GM19468 (cell line): ENCODE results near the gene CAMTA1.
"Not testable (repeated sequence)": the region's sequence is repeated elsewhere in the genome, so short reads cannot be mapped to it uniquely, and the experiment has no call there.

Experiments used
- ATAC-seq: cut with Tn5 transposase; IDR thresholded peaks from one replicate; pipeline ENCODE4 v1.9.1; 2021; ENCODE audit warnings: mild to moderate bottlenecking, moderate library complexity, moderate number of reproducible peaks; ENCODE audit not compliant: unreplicated experiment; ENCODE audit errors: extremely low read depth

The CAMTA1 gene

DNA sequence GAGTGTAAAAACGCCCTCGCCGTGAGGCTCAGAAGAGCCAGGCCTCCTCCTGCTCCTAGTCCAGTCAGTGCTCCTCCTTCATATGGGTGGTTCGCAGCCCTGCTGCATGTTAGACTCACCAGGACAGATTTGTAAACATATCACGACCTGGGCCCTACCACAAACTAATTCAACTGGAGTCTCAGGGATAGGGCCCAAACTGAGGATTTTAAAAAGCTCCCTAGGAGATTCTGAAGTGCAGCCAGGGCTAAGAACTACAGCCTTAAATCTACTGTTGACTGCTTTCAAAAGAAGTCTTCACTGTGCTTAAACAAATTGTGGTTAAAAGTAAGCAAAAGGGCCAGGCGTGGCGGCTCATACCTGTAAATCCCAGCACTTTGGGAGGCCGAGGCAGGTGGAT is 57.0 kb downstream of the CAMTA1 start:
- no peak for ATAC-seq

DNA sequence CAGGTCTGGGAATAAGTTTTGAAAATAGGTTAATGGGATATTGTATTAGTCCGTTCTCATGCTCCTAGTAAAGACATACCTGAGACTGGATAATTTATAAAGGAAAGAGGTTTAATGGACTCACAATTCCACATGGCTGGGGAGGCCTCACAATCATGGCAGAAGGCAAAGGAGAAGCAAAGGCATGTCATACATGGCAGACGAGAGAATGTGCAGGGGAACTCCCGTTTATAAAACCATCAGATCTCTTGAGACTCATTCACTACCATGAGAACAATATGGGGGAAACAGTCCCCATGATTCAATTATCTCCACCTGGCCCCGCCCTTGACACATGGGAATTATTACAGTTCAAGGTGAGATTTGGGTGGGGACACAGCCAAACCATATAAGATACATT is 60.5 kb downstream of the CAMTA1 start:
- ATAC-seq: not testable (repeated sequence)

DNA sequence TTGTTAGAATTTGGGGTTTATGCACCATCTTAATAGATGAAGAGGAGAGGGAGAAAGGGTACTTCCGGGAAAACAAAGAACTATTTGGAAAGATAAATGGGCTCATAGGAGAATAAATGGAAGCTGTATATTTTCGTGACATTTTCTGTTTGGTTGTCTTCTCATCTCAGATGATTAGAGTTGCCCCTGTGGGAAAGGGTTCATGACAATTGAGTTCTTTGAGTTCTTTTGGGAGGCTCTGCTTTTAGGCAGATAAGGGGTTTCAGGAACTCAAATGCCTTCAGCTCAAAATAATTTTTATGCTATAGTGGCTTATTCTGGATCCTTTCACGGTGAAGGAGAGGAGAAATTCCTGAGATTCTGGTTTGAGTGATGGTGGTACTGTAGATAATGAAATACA is 63.6 kb downstream of the CAMTA1 start:
- ATAC-seq: no peak

DNA sequence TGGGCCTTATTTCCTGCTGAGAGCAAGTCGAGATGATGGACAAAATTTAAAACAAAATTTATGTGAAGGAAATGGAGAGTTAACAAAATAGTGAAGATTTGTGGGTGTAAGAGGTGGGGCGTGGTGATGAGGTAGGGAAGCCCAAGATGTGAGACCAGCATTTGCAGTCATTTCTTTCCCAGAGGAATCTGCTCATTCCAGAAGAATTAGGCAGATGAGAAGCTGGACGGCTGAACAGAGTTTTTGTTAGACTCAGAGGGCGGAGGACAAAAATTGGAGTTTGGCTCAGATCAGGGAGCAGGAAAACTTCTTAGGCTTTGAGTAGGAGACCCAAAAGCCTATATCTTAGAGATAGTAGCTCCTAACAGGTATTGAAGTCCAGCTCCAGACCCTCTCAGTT is 65.3 kb downstream of the CAMTA1 start:
- ATAC-seq: no peak

DNA sequence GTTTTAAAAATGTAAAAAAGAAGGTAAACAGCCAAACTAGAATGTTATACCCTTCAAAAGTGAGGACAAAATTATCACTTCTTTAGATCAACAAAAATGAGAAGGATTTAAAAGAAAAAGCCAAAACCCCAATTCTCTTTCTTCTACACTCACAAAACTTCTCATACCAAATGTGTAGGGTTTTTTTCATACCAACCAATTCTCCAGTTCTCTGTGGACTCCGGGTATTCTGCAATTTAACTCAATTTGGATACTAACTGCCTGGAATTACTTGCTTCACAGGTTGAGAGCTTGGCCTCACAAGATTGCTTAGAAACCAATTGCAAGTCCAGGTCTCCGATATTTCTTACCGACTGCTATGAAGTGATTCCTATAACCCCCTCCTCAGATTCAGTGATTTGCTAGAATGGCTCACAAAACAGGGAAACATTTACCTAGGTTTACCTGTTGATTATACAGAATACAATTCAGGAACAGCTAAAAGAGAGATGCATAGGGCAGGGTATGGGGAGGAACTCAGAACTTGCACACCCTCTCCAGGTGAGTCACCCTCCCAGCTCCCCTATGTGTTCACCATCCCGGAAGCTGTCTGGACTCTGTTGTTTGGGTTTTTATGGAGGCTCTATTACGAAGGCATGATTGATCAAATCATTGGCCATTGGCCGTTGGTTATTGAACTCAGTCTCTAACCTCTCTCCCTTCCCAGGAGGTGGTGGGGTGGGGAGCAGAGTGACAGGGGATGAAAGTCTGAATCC is 67.1 kb downstream of the CAMTA1 start:
- no peak for ATAC-seq

DNA sequence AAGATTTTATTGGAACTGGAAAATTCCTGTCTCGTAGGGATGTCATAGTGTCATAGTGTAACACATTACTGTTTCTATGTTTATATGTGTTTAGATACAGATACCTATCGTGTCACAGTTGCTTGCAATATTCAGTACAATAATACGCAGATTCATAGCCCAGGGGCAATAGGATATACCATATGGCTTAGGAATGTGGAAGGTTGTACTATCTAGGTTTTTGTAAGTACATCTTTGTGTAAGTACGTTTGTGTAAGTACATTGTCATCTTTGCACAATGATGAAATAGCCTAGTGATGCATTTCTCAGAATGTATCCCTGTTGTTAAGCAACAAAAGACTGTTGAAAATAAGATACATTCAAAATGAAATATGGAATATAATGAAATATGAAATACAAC is 68.9 kb downstream of the CAMTA1 start:
- no peak for ATAC-seq

DNA sequence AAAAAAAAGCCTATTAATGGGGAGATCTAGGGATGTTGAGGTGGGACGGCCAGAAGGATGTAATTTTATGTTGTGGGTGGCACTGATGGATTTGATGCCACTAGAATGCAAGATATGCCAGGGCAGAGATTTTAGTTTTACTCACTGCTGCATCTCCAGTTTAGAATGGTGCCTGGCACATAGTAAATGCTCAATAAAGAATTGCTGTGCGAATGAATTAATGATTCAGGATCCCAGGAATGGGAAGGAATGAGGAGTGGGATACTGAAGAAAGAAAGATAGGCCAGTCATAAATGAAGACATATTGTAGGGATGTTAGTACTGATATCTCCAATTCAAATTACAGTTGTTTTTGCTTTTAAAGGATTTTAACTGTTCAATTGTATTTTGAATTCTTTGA is 72.6 kb downstream of the CAMTA1 start:
- ATAC-seq: no peak

DNA sequence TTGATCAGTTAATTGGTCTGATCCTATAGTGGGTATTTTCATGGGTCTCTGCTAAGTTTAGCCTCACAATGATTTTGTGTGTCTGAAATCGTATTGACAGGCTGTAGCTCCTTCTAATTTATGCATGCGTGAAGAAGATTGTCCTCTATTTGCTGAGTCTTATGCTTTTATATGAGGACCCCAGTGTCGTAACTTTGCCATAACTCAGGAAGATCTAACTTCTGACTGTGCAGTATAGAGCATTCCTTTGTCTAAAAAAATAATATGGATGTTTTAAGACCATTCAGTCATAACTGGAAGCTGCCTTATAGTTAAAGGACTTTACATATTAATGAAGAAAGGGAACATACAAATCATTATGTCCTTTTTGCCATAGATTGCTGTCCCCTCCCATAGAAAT is 73.3 kb downstream of the CAMTA1 start:
- ATAC-seq: no peak

DNA sequence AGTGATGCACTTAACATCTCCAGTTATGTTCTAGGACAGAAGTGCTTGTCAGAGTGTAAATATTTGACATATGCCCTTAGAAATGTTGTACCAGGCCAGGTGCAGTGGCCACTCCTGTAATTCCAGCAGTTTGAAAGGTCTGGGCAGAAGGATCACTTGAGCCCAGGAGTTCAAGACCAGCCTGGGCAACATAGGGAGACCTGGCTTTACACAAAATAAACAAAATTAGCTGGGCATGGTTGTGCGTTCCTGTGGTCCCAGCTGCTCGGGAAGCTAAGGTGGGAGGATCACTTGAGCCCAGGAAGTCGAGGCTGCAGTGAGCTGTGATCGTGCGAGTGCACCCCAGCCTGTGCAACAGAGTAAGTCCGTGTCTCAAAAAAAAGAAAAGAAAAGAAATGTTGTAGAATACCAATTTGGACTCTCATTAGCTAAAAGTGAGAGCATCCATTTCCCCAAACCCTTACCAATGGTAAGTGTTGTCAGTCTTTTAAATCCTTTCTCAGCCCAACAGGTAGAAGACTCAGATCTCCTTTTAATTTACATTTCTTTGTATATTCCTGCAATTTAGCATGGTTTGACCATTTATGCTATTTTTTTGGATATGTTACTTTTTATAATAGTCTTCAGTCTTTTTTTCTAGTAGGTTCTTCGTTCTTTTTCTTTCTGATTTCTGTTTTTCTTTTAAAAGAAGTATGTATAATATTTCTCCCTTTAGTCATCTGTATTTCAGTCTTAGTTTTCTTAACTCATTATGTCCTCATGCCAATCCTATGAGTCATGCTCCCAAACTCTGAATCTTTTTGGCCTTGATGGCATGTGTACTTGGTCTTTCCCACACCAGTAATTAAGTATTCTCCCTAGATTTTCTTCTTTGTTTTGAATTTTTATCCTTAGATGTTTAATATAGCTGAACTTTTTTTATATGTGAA is 74.4 kb downstream of the CAMTA1 start:
- no peak for ATAC-seq

DNA sequence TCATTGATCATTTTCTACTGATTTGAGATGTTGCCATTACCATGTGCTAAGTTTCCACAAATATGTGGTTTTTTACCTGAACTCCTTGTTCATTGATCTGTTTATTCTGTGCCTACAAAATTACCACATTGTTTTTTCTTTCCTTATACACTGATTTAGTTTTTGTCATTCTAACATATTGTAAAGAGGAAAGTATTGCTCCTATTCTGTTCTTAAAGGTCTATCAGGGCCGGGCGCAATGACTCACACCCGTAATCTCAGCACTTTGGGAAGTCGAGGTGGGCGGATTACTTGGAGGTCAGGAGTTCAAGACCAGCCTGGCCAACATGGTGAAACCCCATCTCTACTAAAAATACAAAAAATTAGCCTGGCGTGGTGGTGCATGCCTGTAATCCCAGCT is 75.1 kb downstream of the CAMTA1 start:
- no peak for ATAC-seq

DNA sequence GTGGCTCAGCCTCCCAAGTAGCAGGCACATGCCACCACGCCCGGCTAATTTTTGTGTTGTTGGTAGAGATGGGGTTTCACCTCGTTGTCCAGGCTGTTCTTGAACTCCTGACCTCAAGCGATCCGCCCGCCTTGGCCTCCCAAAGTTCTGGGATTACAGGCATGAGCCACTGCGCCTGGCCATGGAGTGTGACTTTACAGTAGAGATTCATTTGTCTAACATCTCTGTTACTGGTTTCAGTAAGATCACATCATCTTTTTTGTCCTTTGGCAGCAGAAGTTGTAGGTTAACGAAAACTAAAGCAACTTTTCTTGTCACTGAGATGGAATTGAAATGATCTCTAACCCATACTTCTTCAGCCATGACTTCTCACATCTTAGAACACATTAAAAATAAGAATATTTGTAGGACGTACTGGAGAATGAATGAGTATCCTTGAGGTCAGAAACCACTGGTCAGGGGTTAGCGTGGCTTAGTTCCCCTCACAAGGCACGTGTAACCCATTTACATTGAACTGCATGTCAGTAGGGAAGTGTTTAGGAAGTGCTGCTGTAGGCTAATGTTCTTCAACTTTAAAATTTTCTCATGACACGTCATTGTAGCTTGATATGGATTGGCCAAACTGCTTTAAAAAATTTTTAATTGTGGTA is 75.9 kb downstream of the CAMTA1 start:
- ATAC-seq: peak; percentile 5

DNA sequence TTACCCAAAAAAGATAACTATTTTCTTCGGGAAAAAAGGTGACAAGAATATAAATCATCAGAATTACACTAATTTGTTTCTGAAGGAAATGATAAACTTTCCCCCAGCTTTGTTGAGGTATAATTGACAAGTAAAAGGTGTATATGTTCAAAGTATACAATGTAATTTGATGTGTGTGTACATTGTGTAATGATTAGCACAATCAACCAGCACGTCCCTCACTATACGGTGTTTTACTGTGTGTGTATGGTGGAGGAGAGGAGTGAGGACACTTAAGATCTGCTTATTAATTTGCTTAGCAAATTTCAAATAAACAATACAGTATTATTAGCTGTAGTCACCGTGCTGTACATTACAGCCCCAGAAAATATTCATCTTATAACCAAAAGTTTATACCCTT is 77.7 kb downstream of the CAMTA1 start:
- ATAC-seq: no peak

DNA sequence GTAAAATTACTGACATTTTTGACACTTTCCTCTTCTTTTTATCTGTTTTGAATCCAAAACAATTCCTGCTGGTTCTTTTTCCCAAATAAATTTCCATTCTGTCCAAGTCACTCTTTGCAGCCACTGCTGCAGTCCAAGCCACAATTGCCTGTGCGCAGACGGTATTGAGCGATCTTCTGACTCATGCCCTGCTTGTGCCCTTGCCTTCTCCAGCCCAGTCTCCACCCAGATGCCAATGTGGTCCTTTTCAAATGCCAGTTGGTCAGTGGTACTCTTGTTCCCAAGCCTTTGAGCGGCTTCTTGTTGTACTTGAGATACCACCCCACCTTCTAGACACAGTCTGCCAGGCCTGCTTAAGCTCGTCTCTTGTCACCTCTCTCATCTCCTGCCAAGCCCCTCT is 78.9 kb downstream of the CAMTA1 start:
- ATAC-seq: no peak

DNA sequence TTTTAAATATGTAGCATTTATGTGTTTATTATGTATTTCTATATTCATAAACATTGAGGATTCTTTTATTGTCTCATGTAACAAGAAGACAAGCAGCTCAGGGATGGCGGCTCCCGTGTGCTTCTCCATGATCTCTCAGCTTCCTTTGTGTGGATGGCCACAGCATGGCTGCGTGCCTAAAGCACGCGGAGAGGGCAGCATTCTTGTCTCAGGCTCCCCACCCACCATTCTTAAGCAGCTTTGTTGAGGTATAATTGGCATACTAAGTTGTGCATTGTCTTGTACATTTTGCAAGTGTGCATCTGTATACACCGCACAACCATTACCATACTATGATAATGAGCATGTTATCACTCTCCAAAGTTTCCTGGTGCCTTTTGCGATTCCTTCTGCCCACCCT is 81.6 kb downstream of the CAMTA1 start:
- ATAC-seq: no peak

DNA sequence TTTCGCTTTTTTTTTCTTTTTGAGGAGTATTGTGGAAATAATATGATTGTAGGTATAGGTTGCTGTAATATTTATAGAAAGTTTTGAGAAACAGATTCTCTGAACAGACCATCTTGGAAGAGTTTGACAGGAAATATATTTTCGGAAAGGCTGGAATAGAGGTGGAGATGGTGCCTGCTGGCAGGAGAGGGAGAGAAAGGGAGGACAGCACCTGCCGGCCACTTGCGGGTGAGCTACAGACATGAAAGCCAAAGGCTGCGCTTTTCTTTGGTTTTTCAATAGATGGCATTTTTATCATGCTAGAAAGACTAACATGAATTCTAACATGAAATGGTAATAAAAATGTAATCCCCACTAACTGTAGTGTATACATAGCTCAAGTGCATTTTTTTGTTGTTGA is 82.1 kb downstream of the CAMTA1 start:
- ATAC-seq: no peak

DNA sequence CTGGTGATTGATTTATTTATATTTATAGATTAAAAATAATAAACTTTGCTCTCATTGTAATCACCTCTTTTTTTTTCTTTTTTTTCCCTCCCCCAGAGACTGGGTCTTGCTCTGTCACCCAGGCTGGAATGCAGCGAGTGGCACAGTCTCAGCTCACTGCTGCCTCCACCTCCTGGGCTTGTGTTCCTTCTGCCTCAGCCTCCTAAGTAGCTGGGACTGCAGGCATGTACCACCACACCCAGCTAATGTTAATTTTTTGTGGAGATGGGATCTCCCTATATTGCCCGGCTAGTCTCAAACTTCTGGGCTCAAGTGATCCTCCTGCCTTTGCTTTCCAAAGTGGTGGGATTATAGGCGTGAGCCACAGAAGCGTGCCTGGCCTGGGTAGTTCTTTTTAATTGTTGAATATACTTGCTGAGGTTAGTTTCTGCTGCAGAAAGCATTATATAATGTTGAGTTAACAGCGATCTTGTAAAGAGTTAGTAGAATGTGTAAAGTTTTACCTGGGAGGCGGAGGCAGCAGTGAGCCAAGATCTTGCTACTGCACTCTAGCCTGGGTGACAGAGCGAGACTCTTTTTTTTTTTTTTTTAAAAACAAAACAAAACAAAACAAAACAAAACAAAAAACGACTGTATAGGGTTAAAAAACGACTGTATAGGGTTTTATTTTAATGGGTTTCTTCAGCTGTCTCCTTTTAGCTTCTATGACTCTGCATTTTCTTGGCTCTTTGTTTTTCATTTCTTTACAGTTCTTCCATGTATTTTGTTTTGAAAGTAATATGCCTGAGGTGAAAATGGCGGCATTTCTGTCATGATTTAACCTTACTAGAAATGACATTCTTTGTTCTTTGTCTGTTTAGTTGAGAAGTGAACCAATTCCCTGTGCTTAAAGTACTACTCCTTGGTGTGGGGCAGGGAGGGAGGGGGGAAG is 82.7 kb downstream of the CAMTA1 start:
- ATAC-seq: no peak

DNA sequence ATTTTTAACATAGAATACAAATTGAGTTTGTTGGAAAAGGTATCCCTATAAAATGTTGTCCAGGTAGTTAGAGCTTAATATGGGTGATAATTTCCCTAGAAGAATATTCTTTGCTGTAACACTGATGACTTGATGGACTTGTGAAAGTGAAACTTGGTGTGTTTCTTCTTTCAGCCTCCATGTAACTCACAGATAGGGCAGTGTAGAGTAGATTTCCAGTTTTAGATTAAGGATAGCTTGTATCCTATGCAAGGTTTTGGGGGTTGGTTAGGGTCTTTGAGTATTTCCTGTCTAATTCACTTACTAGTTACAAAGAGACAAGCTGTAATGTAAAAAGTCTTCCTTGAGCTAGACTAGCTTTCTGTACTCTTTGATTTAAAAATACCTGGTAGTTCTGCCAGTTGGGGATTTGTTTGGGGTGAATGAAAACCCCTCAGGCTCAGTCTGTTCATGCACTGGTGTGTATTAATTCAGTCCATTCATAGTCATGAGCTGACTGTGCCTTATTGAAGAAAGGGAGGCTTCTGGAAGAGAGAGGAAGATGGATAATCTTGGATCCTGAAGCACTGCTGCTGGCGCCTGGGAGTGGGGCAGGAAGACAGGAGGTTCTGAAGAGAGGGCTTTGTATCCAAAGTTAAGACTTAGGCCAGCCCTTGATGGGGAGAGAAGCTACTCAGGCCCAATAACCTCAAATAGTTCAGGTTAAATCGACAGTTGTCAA is 83.6 kb downstream of the CAMTA1 start:
- no peak for ATAC-seq

DNA sequence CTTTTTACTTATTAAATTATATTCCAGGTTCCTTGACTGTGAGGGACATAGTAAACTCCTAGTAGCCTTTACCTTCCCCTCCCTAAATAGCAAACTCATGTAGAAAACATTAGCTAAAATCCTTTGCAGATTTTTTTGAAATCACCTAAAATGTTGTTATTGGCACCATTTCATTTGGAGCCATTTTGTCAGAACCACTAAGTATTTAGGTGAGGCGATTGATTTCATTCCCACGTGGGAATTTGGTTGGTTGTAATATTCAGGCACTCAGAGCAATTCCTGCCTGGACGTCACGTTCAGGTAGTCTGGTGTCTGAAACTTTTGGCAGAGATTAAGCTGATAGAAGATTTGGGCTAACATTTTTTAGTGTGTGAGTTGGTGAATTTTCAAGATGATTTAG is 84.3 kb downstream of the CAMTA1 start:
- ATAC-seq: no peak

DNA sequence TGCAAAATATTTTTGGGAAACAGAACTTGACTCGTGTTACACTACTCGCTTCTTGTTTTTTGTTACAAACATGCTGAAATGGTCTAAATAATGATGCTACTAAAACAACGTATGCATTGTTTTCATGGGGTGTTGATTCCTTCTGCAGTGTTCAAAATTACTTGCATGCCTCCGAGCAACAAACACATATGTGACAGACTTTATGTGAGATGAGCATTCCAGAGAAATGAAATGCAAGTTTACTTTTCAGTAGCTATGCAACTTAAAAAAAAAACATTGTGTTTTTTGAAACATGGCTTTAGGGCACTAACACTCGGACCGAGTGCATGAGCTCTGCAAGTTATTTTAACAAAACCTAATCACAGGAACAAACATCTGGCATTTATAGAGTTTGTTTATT is 84.8 kb downstream of the CAMTA1 start:
- ATAC-seq: no peak
